GM12872 (cell line): Measurements from ENCODE around the gene IL36G.

Experiments
- TF ChIP-seq, protein P1 (sequence below): IDR thresholded peaks from 3 replicates; pipeline ENCODE4 v1.5.1; 2011; ENCODE audit warnings: low read depth, mild to moderate bottlenecking, low read length, moderate library complexity; ENCODE audit not compliant: insufficient read depth

The IL36G gene

GRCh38 chr2:112995346-112995920 is 17.6 kb downstream of the IL36G start:
- TF ChIP-seq, protein P1, sequence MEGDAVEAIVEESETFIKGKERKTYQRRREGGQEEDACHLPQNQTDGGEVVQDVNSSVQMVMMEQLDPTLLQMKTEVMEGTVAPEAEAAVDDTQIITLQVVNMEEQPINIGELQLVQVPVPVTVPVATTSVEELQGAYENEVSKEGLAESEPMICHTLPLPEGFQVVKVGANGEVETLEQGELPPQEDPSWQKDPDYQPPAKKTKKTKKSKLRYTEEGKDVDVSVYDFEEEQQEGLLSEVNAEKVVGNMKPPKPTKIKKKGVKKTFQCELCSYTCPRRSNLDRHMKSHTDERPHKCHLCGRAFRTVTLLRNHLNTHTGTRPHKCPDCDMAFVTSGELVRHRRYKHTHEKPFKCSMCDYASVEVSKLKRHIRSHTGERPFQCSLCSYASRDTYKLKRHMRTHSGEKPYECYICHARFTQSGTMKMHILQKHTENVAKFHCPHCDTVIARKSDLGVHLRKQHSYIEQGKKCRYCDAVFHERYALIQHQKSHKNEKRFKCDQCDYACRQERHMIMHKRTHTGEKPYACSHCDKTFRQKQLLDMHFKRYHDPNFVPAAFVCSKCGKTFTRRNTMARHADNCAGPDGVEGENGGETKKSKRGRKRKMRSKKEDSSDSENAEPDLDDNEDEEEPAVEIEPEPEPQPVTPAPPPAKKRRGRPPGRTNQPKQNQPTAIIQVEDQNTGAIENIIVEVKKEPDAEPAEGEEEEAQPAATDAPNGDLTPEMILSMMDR: no peak

- TF ChIP-seq, protein P1: no peak
Measured at GRCh38 chr2:112996635-112997034, 18.8 kb downstream of the IL36G start.

DNA sequence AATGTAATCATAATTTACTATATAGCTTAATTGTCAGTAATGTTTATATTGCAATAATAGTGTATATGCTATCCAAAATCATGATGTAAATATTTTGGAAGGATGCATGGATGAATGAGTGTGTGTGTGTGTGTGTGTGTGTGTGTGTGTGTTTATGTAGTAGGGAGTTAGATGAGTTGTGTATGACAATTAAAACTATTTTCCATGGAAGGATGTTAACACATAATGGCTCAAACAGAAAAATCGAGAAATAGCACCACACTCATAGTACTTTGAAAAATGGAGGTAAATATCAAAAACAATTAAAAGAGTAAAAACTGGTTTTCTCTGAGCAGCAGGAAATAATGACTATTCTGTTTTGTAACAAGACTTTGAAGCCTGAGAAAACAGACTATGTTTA is 19.3 kb downstream of the IL36G start:
- TF ChIP-seq, protein P1: no peak

- TF ChIP-seq, protein P1: no peak
Measured at GRCh38 chr2:113000436-113000835, 22.6 kb downstream of the IL36G start.

DNA sequence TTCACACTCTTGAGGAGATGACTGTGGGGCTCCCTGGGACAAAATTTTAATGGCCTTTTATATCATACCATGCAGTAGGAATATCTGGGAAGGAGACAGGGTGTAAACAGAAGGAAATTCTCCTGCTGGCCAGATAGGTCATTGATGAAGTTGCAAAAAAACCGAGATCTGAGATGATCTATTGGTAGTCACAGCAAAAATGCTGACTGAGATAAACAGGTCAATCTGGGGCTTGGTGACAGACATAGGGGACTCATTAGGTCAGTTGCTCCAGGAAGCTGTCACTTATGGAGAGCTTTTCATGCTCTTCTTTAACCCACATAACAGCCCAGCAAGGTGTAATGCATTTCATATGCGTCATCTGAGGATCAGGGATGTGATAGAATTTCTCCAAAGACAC is 24.9 kb downstream of the IL36G start:
- TF ChIP-seq, protein P1: no peak

DNA sequence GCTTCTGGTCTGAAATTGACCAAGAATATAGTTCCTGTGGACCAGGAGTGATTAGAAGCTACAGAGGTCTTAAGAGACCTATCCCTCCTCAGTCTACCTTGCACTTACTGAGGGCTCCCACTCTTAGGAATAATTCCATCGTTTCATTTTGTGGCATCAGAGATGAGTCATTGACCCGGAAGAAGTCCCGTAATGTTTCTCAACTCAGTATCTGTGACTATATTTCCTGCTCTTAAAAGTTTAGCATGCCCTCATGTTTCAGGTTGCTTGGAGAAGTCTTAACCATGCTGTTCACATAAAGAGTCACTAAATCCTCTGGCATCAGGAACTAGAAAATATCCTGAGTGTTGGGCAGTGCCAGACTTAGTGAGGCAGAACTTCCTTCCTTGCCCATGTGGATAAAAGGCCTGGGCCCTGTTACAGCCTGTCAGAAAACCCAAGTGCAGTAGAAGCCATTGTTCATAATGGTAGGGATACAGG is 27.3 kb downstream of the IL36G start, which contains the start of gene IL36A:
Gene IL36A (plus strand): TSS at position 430 of the 480 bp plus-strand sequence. CDS start 413 bp downstream, outside the sequence.
- TF ChIP-seq, protein P1: no peak

DNA sequence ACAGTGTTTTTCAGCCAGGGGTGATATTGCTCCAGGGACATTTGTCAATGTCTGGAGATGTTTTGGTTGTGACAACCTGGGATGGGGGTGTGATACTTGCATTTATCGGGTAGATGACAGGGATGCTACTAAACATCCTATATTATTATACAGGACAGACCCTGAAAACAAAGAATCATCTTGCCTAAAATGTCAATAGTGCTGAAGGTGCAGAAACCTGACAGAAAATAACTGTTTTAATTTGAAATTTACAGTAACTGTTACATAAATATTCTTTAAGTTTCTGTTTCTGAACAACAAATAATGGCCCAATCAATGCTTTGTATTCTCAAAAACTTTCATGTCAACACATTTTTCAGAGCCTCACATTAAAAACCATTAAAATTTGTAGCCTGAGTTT is 29.4 kb downstream of the IL36G start:
- TF ChIP-seq, protein P1: no peak
